ENCODE data around the gene ANO9. TPM values are rescaled to one million over a fixed set of nuclear protein-coding genes. Genes with fewer than 3 reads are reported as not detected.

The ANO9 gene
- total RNA-seq, 1 donor from 2014 or later: 36.9 TPM

GRCh38 chr11:380491-380890, 61.3 kb downstream of the ANO9 start:
- Mint-ChIP-seq H3K36me3 (ENCODE audit: low read depth) (no peaks in the 10 kb centered on the region), H3K4me3 (ENCODE audit: low read depth) (no peak overlapping the region), H3K9me3 (no peaks in the 10 kb centered on the region), H3K27me3 (ENCODE audit: low read depth) (peaks cover 4% of the 10 kb centered on the region), H3K4me1 (ENCODE audit: low read depth) (no peaks in the 10 kb centered on the region), H3K27ac (no peak overlapping the region)
- DNase-seq (ENCODE audit: low spot score): no peak
- intact Hi-C loops (cut with micrococcal nuclease): no loop called here

GRCh38 chr11:380095-380480, 61.7 kb downstream of the ANO9 start:
- Mint-ChIP-seq H3K27ac (no peak overlapping the region), H3K4me1 (ENCODE audit: low read depth) (no peaks in the 10 kb centered on the region), H3K4me3 (ENCODE audit: low read depth) (no peak overlapping the region), H3K9me3 (no peaks in the 10 kb centered on the region), H3K36me3 (ENCODE audit: low read depth) (no peaks in the 10 kb centered on the region), H3K27me3 (ENCODE audit: low read depth) (peaks cover 4% of the 10 kb centered on the region)
- intact Hi-C loops (cut with micrococcal nuclease): no loop called here
- no peak for DNase-seq (ENCODE audit: low spot score)

DNA sequence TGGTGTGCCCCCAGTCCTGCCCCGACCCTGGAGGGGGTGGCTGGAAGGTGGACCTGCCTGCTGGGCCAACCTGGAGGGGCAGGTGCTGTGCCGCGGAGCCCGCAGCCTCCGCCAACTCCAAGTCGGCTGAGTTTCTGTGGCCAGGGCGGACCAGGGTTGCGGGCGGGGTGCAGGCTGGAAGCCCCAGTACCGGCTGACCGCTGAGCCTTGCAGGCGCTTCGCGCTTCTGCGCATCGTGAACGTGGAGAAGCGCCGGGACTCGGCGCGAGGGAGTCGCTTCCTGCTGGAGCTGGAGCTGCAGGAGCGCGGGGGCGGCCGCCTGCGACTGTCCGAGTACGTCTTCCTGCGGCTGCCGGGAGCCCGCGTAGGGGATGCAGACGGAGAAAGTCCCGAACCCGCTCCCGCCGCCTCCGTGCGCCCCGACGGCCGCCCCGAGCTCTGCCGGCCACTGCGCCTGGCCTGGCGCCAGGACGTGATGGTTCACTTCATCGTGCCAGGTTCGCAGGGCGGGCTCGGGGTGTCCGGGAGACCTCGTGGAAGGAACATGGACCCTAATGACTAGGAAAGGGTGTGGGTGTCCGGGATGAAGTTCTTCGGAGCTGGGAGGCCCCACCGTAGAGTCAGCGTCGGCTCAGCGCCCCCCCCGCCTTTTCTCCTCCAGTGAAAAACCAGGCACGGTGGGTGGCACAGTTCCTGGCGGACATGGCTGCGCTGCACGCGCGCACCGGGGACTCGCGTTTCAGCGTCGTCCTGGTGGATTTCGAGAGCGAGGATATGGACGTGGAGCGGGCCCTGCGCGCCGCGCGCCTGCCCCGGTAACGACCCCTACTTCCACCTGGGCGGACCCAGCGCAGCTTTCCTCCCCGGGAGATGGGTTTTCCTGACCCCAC, 62.4 kb downstream of the ANO9 start:
- H3K9me3 Mint-ChIP-seq: no peaks in the 10 kb centered on the region
- no peak overlapping the region for H3K27ac Mint-ChIP-seq
- intact Hi-C loops (cut with micrococcal nuclease): no loop called here
- DNase-seq (ENCODE audit: low spot score): no peak
- no peaks in the 10 kb centered on the region for H3K4me1 Mint-ChIP-seq (ENCODE audit: low read depth)
- H3K27me3 Mint-ChIP-seq (ENCODE audit: low read depth): peaks cover 4% of the 10 kb centered on the region
- no peak overlapping the region for H3K4me3 Mint-ChIP-seq (ENCODE audit: low read depth)
- no peaks in the 10 kb centered on the region for H3K36me3 Mint-ChIP-seq (ENCODE audit: low read depth)

- H3K27me3 Mint-ChIP-seq (ENCODE audit: low read depth): peaks cover 2% of the 10 kb centered on the region
- H3K36me3 Mint-ChIP-seq (ENCODE audit: low read depth): no peaks in the 10 kb centered on the region
- no peaks in the 10 kb centered on the region for H3K9me3 Mint-ChIP-seq
- no peaks in the 10 kb centered on the region for H3K4me1 Mint-ChIP-seq (ENCODE audit: low read depth)
- no peak for DNase-seq (ENCODE audit: low spot score)
- intact Hi-C loops (cut with micrococcal nuclease): no loop called here
- H3K4me3 Mint-ChIP-seq (ENCODE audit: low read depth): no peak overlapping the region
- H3K27ac Mint-ChIP-seq: no peak overlapping the region
Measured at GRCh38 chr11:377883-378500, 63.8 kb downstream of the ANO9 start.

DNA sequence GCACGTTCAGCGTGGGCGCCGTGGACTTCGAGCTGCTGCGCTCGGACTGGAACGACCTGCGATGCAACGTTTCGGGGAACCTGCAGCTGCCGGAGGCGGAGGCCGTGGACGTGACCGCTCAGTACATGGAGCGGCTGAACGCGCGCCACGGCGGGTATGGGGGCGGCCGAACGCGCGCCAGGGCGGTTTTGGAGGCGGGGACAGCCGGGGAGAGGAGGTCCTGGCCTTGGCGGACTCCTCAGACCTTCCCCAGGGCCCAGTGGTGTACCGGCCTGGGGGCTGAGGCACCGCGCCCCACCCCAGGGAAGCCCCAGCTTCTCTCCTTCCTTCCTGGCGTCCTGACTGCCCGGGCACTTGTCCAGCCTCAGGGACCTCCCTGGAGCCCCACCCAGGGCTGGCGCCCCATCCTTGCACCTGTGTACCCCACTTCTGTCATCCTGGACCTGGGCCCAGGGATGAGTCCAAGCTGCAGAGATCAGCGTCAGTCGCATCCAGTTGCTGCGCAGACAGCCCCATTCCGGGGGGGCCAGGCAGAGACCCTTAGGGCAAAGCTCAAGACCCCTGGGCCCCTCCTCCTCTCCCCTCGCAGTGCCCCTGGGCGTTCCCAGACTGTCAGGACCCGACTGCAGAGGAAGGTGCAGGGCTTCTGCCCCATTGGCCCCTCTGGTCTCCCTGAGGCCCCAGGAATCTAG, 64.5 kb downstream of the ANO9 start:
- Mint-ChIP-seq H3K36me3 (ENCODE audit: low read depth) (no peaks in the 10 kb centered on the region), H3K27ac (no peak overlapping the region), H3K4me1 (ENCODE audit: low read depth) (no peaks in the 10 kb centered on the region), H3K9me3 (no peaks in the 10 kb centered on the region), H3K4me3 (ENCODE audit: low read depth) (no peak overlapping the region), H3K27me3 (ENCODE audit: low read depth) (peaks cover 2% of the 10 kb centered on the region)
- no peak for DNase-seq (ENCODE audit: low spot score)
- intact Hi-C loops (cut with micrococcal nuclease): no loop called here

- no peak overlapping the region for H3K27ac Mint-ChIP-seq
- peaks cover under 1% of the 10 kb centered on the region for H3K27me3 Mint-ChIP-seq (ENCODE audit: low read depth)
- H3K4me3 Mint-ChIP-seq (ENCODE audit: low read depth): no peak overlapping the region
- H3K9me3 Mint-ChIP-seq: no peaks in the 10 kb centered on the region
- H3K36me3 Mint-ChIP-seq (ENCODE audit: low read depth): no peaks in the 10 kb centered on the region
- intact Hi-C loops (cut with micrococcal nuclease): no loop called here
- no peak for DNase-seq (ENCODE audit: low spot score)
- no peaks in the 10 kb centered on the region for H3K4me1 Mint-ChIP-seq (ENCODE audit: low read depth)
Measured at GRCh38 chr11:376531-377173, 65.2 kb downstream of the ANO9 start.

DNA sequence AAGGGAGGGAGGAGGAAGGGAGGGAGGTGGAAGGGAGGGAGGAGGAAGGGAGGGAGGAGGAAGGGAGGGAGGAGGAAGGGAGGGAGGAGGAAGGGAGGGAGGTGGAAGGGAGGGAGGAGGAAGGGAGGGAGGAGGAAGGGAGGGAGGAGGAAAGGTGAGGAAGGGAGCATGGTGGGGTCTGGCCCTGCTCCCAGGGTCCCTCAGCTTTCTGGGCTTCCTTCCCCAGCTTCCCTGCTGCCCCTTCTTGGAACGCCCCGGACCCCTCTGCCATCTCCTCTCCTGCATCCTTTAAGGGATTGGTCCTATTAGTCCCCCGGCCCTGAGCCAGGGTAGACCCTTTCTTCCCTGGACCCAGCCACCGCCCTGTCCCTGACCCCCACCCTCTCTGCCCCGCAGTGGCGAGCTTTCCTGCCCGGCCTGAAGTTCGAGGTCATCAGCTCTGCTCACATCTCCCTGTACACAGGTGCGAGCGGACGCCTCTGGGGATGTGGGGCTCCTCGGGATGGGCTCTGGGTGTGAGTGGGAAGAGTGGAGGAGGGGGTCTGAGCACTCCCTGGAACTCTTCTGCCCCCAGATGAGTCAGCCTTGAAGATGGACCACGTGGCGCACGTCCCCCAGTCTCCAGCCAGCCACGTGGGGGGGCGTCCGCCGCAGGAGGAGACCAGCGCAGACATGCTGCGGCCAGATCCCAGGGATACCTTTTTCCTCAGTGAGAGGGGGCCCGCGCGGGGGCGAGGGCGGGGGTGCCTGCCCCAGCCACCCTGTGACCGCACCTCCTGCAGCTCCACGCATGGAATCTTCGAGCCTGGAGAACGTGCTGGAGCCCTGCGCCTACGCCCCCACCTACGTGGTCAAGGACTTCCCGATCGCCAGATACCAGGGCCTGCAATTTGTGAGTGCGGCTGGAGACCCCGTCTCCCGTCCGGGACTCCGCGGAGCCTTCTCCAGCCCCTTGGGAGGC, 66.5 kb downstream of the ANO9 start:
- Mint-ChIP-seq H3K27ac (no peak overlapping the region), H3K4me3 (ENCODE audit: low read depth) (no peak overlapping the region)
- intact Hi-C loops (cut with micrococcal nuclease): no loop called here

GRCh38 chr11:373716-374551, 67.9 kb downstream of the ANO9 start:
- Mint-ChIP-seq H3K36me3 (ENCODE audit: low read depth) (no peaks in the 10 kb centered on the region), H3K27ac (no peak overlapping the region), H3K4me1 (ENCODE audit: low read depth) (peaks cover 3% of the 10 kb centered on the region), H3K27me3 (ENCODE audit: low read depth) (peaks cover 14% of the 10 kb centered on the region), H3K9me3 (no peaks in the 10 kb centered on the region), H3K4me3 (ENCODE audit: low read depth) (no peak overlapping the region)
- intact Hi-C loops (cut with micrococcal nuclease): no loop called here
- DNase-seq (ENCODE audit: low spot score): no peak

More for the DNA sequence above, 66.5 kb downstream of the ANO9 start:
- H3K4me1 Mint-ChIP-seq (ENCODE audit: low read depth): peaks cover 2% of the 10 kb centered on the region
- DNase-seq (ENCODE audit: low spot score): no peak
- no peaks in the 10 kb centered on the region for H3K9me3 Mint-ChIP-seq
- no peaks in the 10 kb centered on the region for H3K36me3 Mint-ChIP-seq (ENCODE audit: low read depth)
- peaks cover 11% of the 10 kb centered on the region for H3K27me3 Mint-ChIP-seq (ENCODE audit: low read depth)

GRCh38 chr11:372809-373715, 68.7 kb downstream of the ANO9 start:
- no peak for DNase-seq (ENCODE audit: low spot score)
- Mint-ChIP-seq H3K4me1 (ENCODE audit: low read depth) (peaks cover 5% of the 10 kb centered on the region), H3K36me3 (ENCODE audit: low read depth) (no peaks in the 10 kb centered on the region), H3K9me3 (no peaks in the 10 kb centered on the region), H3K4me3 (ENCODE audit: low read depth) (no peak overlapping the region), H3K27me3 (ENCODE audit: low read depth) (peaks cover 20% of the 10 kb centered on the region), H3K27ac (no peak overlapping the region)
- intact Hi-C loops (cut with micrococcal nuclease): no loop called here

DNA sequence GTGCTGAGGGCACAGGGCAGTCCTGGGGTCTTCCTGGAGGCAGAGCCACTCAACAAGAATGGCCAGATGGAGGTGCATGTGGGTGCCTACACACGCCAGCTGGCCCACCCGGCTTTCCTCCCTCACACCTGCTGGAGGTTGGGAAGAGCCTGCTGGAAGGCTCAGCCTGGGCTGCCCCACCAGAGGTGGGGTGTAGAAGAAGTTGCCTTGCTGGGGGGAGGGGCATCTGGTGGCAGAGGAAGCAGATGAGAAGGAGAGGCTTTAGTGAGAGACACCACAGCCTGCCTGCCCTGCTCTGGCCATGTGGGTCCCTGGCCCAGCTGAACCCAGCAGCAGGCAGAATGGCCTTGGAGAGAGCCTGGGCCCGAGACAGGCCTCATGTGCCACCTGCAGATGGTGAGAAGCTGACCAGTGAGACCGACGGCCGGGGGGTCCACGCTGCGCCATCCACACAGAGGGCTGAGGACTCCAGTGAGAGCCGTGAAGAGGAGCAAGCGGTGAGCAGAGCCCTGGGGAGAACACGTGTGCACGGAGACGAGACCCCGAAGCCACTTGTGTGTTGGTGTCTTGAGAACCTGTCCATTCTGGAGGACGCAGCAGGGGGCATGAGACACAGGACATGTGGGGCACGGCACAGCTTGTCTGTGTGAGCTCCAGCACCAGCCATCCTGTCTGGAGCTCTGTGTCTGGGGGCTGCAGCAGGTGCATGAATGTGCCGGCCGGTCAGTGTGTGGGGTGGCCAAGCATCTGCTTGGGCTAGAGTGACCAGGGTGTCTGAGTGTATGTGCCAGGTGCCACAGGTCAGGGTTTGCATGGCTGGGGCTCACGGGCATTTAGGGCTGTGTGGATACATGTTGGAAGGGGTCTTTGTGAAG, 69.9 kb downstream of the ANO9 start:
- no peaks in the 10 kb centered on the region for H3K36me3 Mint-ChIP-seq (ENCODE audit: low read depth)
- H3K4me3 Mint-ChIP-seq (ENCODE audit: low read depth): no peak overlapping the region
- peaks cover 8% of the 10 kb centered on the region for H3K4me1 Mint-ChIP-seq (ENCODE audit: low read depth)
- H3K27ac Mint-ChIP-seq: no peak overlapping the region
- peaks cover 31% of the 10 kb centered on the region for H3K27me3 Mint-ChIP-seq (ENCODE audit: low read depth)
- intact Hi-C loops (cut with micrococcal nuclease): no loop called here
- H3K9me3 Mint-ChIP-seq: no peaks in the 10 kb centered on the region
- DNase-seq (ENCODE audit: low spot score): no peak

Data from activated T-helper 2 cell treated with anti-CD3 and anti-CD28 coated beads, Interferon-gamma antibody, Interleukin-2, Interleukin-4, amounts not matched to agents 10 μg/mL and 5 μg/mL and 100 μg/mL, durations not matched to agents 14 hours and 24 hours and 36 hours (primary cell).